Right renal cortex interstitium (tissue), 3 donors: ENCODE data around the gene CNTNAP2. TPM values are rescaled to one million over a fixed set of nuclear protein-coding genes. Genes with fewer than 3 reads are reported as not detected.

Experiments
- DNase-seq, 3 donors: peaks; one replicate each; pipeline ENCODE4 v3.0.0-alpha.2; 2013; ENCODE audit warnings: low read depth in 3 of 3, low spot score in 2 of 3
- polyA plus RNA-seq, 3 donors: library from polyadenylated mRNA; unstranded; fragments of 120-200 nt; gene quantifications; one replicate each; pipeline ENCODE4 v1.2.1, GENCODE V29; 2013; ENCODE audit not compliant: insufficient read length in 3 of 3

CNTNAP2 gene
- polyA plus RNA-seq, 3 donors, result 21.2 to 29.0 (median 25.8) TPM

GRCh38 chr7:146548816-146549215, 432.2 kb downstream of the CNTNAP2 start:
- DNase-seq, result no peak

- DNase-seq, result no peak
Measured at GRCh38 chr7:146554556-146554955, 438.0 kb downstream of the CNTNAP2 start.

GRCh38 chr7:146557971-146558469, 441.4 kb downstream of the CNTNAP2 start:
- no peak for DNase-seq

- DNase-seq, result no peak
Measured at GRCh38 chr7:146565872-146566271, 449.3 kb downstream of the CNTNAP2 start.

- DNase-seq, result no peak
Measured at GRCh38 chr7:146575903-146576302, 459.3 kb downstream of the CNTNAP2 start.

GRCh38 chr7:146591976-146592375, 475.4 kb downstream of the CNTNAP2 start:
- no peak for DNase-seq

- no peak for DNase-seq
Measured at GRCh38 chr7:146606628-146607027, 490.0 kb downstream of the CNTNAP2 start.

- DNase-seq, result no peak
Measured at GRCh38 chr7:146619641-146620040, 503.0 kb downstream of the CNTNAP2 start.

GRCh38 chr7:146626912-146627311, 510.3 kb downstream of the CNTNAP2 start:
- no peak for DNase-seq

GRCh38 chr7:146635205-146636032, 518.8 kb downstream of the CNTNAP2 start:
- DNase-seq, result peak in 2 of 3 donors; percentile 13 to 30

GRCh38 chr7:146636033-146636356, 519.4 kb downstream of the CNTNAP2 start:
- DNase-seq, result no peak

- DNase-seq, result no peak
Measured at GRCh38 chr7:146636581-146636980, 520.0 kb downstream of the CNTNAP2 start.

- no peak for DNase-seq
Measured at GRCh38 chr7:146639291-146639690, 522.7 kb downstream of the CNTNAP2 start.

GRCh38 chr7:146641491-146641890, 524.9 kb downstream of the CNTNAP2 start:
- no peak for DNase-seq

GRCh38 chr7:146645383-146645976, 528.9 kb downstream of the CNTNAP2 start:
- no peak for DNase-seq

GRCh38 chr7:146647445-146647844, 530.8 kb downstream of the CNTNAP2 start:
- no peak for DNase-seq

- DNase-seq, result no peak
Measured at GRCh38 chr7:146652176-146652575, 535.6 kb downstream of the CNTNAP2 start.

GRCh38 chr7:146654048-146654447, 537.4 kb downstream of the CNTNAP2 start:
- no peak for DNase-seq

GRCh38 chr7:146655928-146656797, 539.6 kb downstream of the CNTNAP2 start:
- peak in 1 of 3 donors; percentile 13 for DNase-seq

GRCh38 chr7:146656988-146657387, 540.4 kb downstream of the CNTNAP2 start:
- no peak for DNase-seq

GRCh38 chr7:146658604-146659003, 542.0 kb downstream of the CNTNAP2 start:
- DNase-seq, result no peak
